ENCODE data around the gene BICRA. TPM values are rescaled to one million over a fixed set of nuclear protein-coding genes. Genes with fewer than 3 reads are reported as not detected.
"Not testable (repeated sequence)": the region's sequence is repeated elsewhere in the genome, so short reads cannot be mapped to it uniquely, and the experiment has no call there.

The BICRA gene
- total RNA-seq: 4.7 and 5.6 TPM in 2 replicates
- polyA plus RNA-seq (2012): 6.1 TPM

- DNase-seq (ENCODE audit: low read depth): peak; percentile 85
Measured at GRCh38 chr19:47608969-47609905, at the start of gene BICRA. Gene BICRA, plus strand, starts transcription at chr19:47609134. Its CDS starts 64,441 bp downstream, at chr19:47673575.

GRCh38 chr19:47560999-47561398 lies 47.9 kb upstream of the BICRA start:
- DNase-seq (ENCODE audit: low read depth): no peak

DNA sequence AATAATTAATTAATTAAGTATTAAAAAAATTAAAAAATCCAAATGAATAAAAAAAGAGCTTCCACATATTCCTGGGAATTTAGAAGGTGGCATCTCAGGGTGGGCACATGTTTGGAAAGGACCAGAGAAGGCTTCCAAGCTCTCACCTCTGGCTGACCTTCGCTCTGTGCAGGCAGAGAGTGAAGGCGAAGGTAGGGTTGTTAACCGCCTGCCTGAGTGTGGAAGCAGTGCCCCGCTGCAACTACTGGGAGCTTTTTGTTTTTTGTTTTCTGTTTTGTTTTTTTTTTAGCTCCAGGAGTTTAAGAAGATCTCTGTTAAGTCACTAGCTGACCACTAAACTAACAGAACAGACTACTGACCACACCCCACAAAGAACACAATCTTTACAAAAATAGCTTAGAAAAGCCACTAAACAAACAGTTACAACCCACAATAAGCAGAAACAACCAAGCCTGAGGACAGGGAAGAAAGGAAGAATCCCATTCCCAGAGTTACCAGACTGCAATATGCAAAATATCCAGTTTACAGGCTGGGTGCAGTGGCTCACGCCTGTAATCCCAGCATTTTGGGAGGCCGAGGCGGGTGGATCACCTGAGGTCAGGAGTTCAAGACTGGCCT lies 47.4 kb upstream of the BICRA start:
- peak; percentile 39 for DNase-seq (ENCODE audit: low read depth)

DNA sequence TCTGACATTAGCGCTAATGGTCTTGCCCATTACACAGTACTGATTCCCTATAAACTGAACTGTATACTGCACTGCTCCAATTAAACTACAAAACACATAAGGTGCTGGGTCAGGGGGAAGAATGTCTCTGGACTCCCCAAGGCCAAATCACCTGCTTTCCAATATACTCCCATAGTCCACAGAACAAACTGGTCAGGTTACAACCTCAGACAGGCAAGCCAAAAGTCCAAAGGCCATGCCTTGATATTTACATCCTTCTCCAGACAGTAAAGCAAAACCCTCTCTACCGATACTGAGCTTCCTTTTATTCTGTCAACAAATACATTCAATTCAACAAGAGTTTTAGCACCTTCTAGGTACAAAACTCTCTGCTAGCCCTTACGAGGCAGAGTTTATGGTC lies 44.9 kb upstream of the BICRA start:
- DNase-seq (ENCODE audit: low read depth): no peak

- DNase-seq (ENCODE audit: low read depth): no peak
Measured at GRCh38 chr19:47569331-47569730, 39.6 kb upstream of the BICRA start.

DNA sequence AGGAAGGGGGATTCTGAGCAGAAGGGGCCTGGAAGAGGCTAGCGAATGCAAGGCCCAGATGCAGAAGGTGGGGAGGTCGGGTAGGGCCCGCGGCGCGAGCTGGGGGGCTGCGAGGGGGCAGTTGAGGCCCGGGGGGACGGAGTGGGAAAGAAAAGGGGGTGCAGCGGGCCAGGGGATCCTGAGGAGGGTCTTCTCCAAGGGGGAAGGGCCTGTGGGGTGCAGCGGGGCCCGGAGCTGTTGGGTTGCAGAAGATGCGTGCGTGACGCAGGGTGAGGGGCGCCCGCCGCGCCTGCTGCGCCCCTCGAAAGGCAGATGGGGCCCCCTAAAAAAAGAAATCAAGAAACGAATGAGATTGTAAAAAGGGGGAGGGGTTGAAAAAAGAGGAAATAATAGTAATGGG lies 36.3 kb upstream of the BICRA start:
- no peak for DNase-seq (ENCODE audit: low read depth)

DNA sequence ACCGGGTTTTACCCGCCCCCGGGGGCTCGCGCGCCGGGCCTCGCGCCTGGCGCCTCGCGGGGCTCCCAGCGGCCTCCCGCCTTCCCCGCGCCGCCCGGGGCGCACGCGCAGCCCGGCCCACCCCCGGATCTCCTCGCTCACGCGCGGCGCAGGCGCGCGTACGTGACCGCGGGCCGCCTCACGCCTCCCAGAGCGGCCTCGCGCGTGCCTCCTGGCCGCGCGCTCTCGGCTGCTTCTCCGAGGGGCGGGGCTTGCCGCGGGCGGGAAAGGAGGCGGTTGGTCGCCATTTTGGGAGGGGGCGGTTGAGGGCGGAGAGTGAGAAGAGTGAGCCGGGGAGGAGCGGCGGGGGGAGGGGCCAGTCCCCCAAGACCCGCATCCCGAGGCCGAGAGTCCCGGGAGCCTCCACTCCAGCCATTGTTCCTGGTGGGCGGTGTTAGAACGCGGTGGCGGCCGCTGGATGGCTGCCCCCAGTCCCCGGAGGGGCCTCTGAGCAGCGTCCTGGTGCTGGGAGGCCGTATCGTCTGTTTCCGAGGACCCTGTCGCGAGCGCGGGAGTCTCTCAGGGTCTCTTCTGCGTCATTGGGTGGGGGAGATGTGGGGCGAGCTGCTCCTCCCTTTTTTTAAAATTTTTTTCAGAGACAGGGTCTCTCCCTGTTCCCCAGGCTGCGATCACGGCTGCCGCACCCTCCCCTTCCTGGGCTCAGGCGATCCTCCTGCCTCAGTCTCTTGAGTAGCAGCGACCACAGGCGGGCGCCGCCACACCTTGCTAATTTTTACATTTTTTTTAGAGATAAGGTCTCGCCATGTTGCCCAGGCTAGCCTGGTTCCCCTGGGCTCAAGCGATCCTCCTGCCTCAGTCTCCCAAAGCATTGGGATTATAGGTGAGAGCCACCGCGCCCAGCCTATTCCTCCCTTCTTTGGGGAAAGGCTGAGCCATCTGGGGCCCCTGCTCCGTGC lies 35.6 kb upstream of the BICRA start, which contains the start of gene ZNF541:
Gene ZNF541, minus strand, starts transcription at position 78 of the 956 bp plus-strand sequence. CDS start 17,292 bp downstream, outside the sequence.
- DNase-seq (ENCODE audit: low read depth): no peak

DNA sequence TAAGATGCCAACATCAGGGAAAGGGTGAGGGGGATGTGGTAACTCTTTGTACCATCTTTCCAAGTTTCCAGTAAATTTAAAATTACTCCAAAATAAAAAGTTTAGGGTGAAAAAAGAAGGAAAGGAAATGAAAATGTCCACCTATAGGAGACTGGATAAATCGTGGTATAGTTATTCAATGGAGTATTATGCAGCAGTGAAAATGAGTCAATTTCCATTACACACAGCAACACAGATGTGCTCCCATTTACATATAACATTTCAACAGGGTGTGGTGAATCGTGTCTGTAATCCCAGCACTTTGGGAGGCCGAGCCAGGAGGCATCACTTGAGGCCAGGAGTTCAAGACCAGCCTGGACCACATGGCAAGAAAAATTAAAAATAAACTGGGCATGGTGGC lies 28.5 kb upstream of the BICRA start:
- no peak for DNase-seq (ENCODE audit: low read depth)

DNA sequence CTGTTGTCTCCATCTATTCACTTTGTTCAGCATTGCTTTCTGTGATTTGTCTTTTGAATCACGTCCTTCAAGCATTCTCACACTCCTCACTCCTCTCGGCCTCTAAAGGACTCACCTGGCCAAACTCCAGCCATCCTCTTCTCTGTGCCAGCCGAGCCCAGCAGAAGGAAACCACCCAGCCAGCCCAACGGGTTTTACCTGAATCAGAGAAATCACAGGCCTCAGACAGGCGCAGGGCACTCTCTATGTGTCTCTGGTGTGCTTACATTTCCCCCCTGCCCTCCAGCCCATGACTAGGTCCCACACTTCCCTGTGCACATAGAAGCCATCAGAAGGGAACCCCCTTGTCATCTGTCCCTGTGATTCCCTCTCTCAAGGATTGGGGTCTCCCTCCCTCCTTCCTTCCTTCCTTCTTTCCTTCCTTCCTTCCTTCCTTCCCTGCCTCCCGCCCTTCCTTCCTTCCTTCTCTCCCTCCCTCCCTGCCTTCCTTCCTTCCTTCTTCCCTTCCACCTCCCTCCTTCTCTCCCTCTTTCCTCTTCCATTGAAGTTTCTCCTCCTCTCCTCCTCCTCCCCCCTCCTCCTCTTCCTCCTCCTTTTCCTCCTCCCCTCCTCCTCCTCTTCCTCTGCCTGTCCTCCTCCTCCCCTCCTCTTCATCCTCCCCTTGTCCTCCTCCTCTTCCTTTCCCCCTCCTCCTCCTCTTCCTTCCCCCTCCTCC lies 27.2 kb upstream of the BICRA start:
- DNase-seq (ENCODE audit: low read depth): no peak

- DNase-seq (ENCODE audit: low read depth): no peak
Measured at GRCh38 chr19:47582320-47582909, 26.5 kb upstream of the BICRA start.

GRCh38 chr19:47583161-47583560 lies 25.8 kb upstream of the BICRA start:
- DNase-seq (ENCODE audit: low read depth): not testable (repeated sequence)

GRCh38 chr19:47587295-47587694 lies 21.6 kb upstream of the BICRA start:
- DNase-seq (ENCODE audit: low read depth): no peak

DNA sequence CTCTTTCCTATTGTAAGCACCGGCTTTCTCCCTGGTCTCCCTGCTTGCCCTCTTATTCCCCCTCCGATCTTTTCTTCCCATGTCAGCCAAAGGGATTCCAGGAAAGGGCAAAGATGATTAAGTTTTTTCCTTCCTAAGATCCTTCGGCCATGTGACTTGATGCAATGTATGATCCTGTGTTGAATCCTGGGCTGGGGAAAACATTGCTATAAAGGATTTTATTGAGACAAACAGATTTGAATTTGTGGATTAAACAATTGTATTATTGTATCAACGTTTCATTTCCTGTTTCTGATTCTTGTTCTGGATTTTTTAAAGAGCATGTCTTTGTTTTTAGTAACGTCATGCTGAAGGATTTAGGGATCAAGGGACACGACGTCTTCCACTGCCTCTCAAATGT lies 19.1 kb upstream of the BICRA start:
- no peak for DNase-seq (ENCODE audit: low read depth)

GRCh38 chr19:47593860-47594259 lies 15.1 kb upstream of the BICRA start:
- no peak for DNase-seq (ENCODE audit: low read depth)

DNA sequence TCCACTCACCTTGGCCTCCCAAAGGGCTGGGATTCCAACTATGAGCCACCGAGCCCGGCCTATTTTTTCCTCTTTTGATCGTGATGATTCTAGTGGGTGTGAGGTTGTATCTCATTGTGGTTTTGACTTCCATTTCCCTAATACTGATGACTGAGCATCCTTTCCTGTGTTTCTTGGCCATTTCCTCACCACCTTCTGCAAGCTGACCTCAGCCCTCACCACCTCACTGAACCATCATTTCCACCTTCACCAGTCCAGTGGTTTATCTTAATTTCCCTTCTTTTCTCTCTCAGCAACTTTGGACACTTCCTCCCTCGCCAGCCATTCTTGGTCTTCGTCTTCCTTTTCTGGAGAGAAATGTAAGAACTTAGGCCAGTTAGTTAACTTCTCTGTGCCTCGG lies 13.0 kb upstream of the BICRA start:
- DNase-seq (ENCODE audit: low read depth): no peak

DNA sequence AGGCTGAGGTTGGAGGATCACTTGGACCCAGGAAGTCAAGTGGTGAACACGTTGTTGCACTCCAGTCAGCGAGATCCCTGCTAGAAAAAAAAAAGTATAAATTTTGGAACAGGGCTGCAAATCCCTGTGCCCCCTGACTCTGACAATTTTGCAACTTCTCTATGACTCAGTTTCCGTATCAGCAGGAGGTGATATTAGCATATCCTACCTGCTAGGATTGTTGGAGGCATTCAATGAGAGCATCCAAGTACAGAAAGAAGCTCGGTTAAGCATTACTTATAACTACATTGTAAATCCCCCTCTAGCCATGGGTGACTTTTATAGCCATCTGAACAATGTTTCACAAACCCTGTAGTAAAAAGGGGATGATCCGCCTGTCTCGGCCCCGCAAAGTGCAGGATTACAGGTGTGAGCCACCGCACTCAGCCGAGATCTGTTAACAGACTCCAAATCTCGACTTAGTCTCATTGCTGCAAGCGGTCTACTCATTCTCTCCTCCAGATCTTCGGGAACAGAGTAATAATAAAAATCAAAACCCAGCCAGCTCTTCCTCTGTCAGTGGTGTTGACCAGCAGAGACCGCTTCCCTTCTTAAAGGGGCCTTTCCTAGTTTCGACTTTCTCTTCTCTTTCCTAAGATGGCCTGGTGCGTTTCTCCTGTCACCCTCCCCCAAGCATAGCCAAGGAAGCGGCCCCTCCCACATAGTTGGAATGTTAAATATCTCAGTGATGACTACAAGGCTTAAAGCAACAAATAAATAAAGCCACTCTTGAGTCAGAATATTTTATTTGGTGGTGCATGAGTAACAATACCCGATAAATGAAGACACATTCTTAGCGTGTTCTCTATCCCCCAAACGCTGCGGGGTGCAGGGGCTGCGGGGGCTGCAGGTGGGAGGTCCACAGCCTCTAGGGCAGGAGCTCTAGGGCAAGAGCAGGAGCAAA lies 10.3 kb upstream of the BICRA start:
- peak; percentile 91 for DNase-seq (ENCODE audit: low read depth)

GRCh38 chr19:47599671-47600245 lies 9.2 kb upstream of the BICRA start:
- DNase-seq (ENCODE audit: low read depth): not testable (repeated sequence)

Data from myocyte (in vitro differentiated cells).